SK-N-SH (cell line): ENCODE data around the gene MINK1. TPM values are rescaled to one million over a fixed set of nuclear protein-coding genes. Genes with fewer than 3 reads are reported as not detected.
A peak's percentile ranks its signal among the peaks of the same experiment; 100 is the strongest.

Experiments
- CTCF ChIA-PET: fragments of 300-600, 350-600 bp; formaldehyde crosslinking; extraction: SDS; loops from one replicate; lab custom pipeline; 2021; lab: Yijun Ruan, JAX
- POLR2A ChIA-PET: fragments of 350-600 bp; sonication (Branson Sonifier 250); formaldehyde crosslinking; extraction: SDS; loops from one replicate; lab custom pipeline; 2020; ENCODE audit warnings: antibody characterized with exemption, inconsistent platforms; lab: Yijun Ruan, JAX
- DNase-seq: peaks from one replicate; pipeline ENCODE4 v3.0.0; 2012
- H2AFZ ChIP-seq: fragments of 200-600 bp; sonication (generic); 2 replicates; pipeline ENCODE4 v1.8.1; 2016; ENCODE audit warnings: antibody characterized with exemption, mild to moderate bottlenecking, low read depth
- H3F3A ChIP-seq: fragments of 200-600 bp; sonication (generic); replicated peaks from 2 replicates; pipeline ENCODE3; 2016; ENCODE audit warnings: antibody characterized with exemption, mild to moderate bottlenecking; ENCODE audit not compliant: insufficient read depth
- H3K27ac ChIP-seq, 2 experiments: fragments of 200-500 bp in 1 of 2; fragments of 200-600 bp in 1 of 2; sonication (Bioruptor generic) in 1 of 2; sonication (generic), shearing (Covaris generic) in 1 of 2; 2 replicates each; pipeline versions ENCODE4 v1.5.1 to v1.6.1; 2014 to 2016; ENCODE audit warnings: low read depth in 2 of 2, inconsistent platforms in 1 of 2, low read length in 1 of 2, mild to moderate bottlenecking in 1 of 2, mixed read lengths in 1 of 2
- H3K27me3 ChIP-seq: fragments of 200-600 bp; sonication (generic), shearing (Covaris generic); 2 replicates; pipeline ENCODE4 v1.6.1; 2016; ENCODE audit warnings: mixed run types; ENCODE audit not compliant: insufficient read depth
- H3K36me3 ChIP-seq, 2 experiments: fragments of 200-500 bp in 1 of 2; fragments of 200-600 bp in 1 of 2; sonication (Bioruptor generic) in 1 of 2; sonication (generic) in 1 of 2; replicated peaks in 1 of 2; 2 replicates each; pipeline versions ENCODE3 to v1.5.1; 2014 to 2016; ENCODE audit warnings: low read length in 1 of 2, mild to moderate bottlenecking in 1 of 2; ENCODE audit not compliant: insufficient read depth in 2 of 2, control insufficient read depth in 1 of 2
- H3K4me1 ChIP-seq, 2 experiments: fragments of 200-500 bp in 1 of 2; fragments of 200-600 bp in 1 of 2; sonication (Bioruptor generic) in 1 of 2; sonication (generic), shearing (Covaris generic) in 1 of 2; 2 replicates each; pipeline versions ENCODE4 v1.5.1 to v1.6.1; 2014 to 2016; ENCODE audit warnings: low read depth in 1 of 2, low read length in 1 of 2, mixed run types in 1 of 2; ENCODE audit not compliant: insufficient read depth in 2 of 2, control insufficient read depth in 1 of 2
- H3K4me2 ChIP-seq: fragments of 200-600 bp; sonication (generic), shearing (Covaris generic); 2 replicates; pipeline ENCODE4 v1.6.1; 2017; ENCODE audit warnings: mixed run types
- H3K4me3 ChIP-seq, 2 experiments: fragments of 200-500 bp in 1 of 2; fragments of 200-600 bp in 1 of 2; sonication (Bioruptor generic) in 1 of 2; sonication (generic), shearing (Covaris generic) in 1 of 2; 2 replicates each; pipeline versions ENCODE4 v1.5.1 to v1.8.1; 2014 to 2016; ENCODE audit warnings: low read depth in 2 of 2, inconsistent platforms in 1 of 2, low read length in 1 of 2, mild to moderate bottlenecking in 1 of 2, mixed read lengths in 1 of 2, moderate library complexity in 1 of 2
- H3K79me2 ChIP-seq: fragments of 200-600 bp; sonication (generic); 2 replicates; pipeline ENCODE4 v1.8.1; 2017; ENCODE audit warnings: mild to moderate bottlenecking; ENCODE audit not compliant: insufficient read depth
- H3K9ac ChIP-seq: fragments of 200-600 bp; sonication (generic); 2 replicates; pipeline ENCODE4 v1.6.1; 2017; ENCODE audit warnings: mixed run types
- H3K9me2 ChIP-seq: fragments of 200-600 bp; sonication (generic); 2 replicates; pipeline ENCODE4 v1.6.1; 2017; ENCODE audit warnings: mixed run types
- H3K9me3 ChIP-seq: fragments of 200-600 bp; sonication (generic); 2 replicates; pipeline ENCODE4 v1.6.1; 2017; ENCODE audit warnings: mixed run types, mild to moderate bottlenecking, moderate library complexity
- H4K20me1 ChIP-seq: fragments of 200-600 bp; sonication (generic); 2 replicates; pipeline ENCODE4 v1.6.1; 2017; ENCODE audit warnings: mild to moderate bottlenecking, mixed run types; ENCODE audit not compliant: insufficient read depth
- CHD2 ChIP-seq: fragments of 150-350 bp; IDR thresholded peaks from 2 replicates; pipeline ENCODE4 v1.6.1; 2018; ENCODE audit warnings: low read length; ENCODE audit not compliant: partially characterized antibody
- CTCF ChIP-seq: fragments of 200-600 bp; sonication (generic); IDR thresholded peaks from 2 replicates; pipeline ENCODE4 v1.6.1; 2017; ENCODE audit warnings: antibody characterized with exemption, mild to moderate bottlenecking, moderate library complexity
- ELF1 ChIP-seq: IDR thresholded peaks from 2 replicates; pipeline ENCODE4 v1.4.0; 2012
- FOSL2 ChIP-seq: IDR thresholded peaks from 2 replicates; pipeline ENCODE4 v1.4.0; 2012; ENCODE audit warnings: low read depth, mild to moderate bottlenecking, moderate library complexity, borderline replicate concordance
- FOXJ3 ChIP-seq: sonication (generic); formaldehyde crosslinking; IDR thresholded peaks from 2 replicates; pipeline ENCODE4 v1.5.1; 2020; ENCODE audit warnings: mild to moderate bottlenecking, missing genetic modification reagents
- FOXM1 ChIP-seq: IDR thresholded peaks from 2 replicates; pipeline ENCODE4 v1.4.0; 2012; ENCODE audit warnings: low read depth, mild to moderate bottlenecking
- GABPA ChIP-seq: IDR thresholded peaks from 2 replicates; pipeline ENCODE4 v1.4.0; 2012; ENCODE audit warnings: low read depth, mild to moderate bottlenecking
- GATA2 ChIP-seq: sonication (generic); formaldehyde crosslinking; IDR thresholded peaks from 2 replicates; pipeline ENCODE4 v1.5.0; 2020; ENCODE audit warnings: mild to moderate bottlenecking, missing genetic modification reagents
- IRF3 ChIP-seq: fragments of 150-350 bp; IDR thresholded peaks from 2 replicates; pipeline ENCODE4 v1.6.1; 2016; ENCODE audit warnings: mild to moderate bottlenecking, low read depth, low read length
- JUND ChIP-seq: IDR thresholded peaks from 2 replicates; pipeline ENCODE4 v1.4.0; 2012
- MXI1 ChIP-seq: IDR thresholded peaks from 2 replicates; pipeline ENCODE4 v1.6.1; 2012; ENCODE audit warnings: mild to moderate bottlenecking, low read depth, low read length, improper control_type of control experiment
- NFIC ChIP-seq: IDR thresholded peaks from 2 replicates; pipeline ENCODE4 v1.4.0; 2012; ENCODE audit warnings: borderline replicate concordance
- NRF1 ChIP-seq: IDR thresholded peaks from 2 replicates; pipeline ENCODE4 v1.6.1; 2012; ENCODE audit warnings: low read depth, mild to moderate bottlenecking, low read length
- POLR2AphosphoS5 ChIP-seq: IDR thresholded peaks from 2 replicates; pipeline ENCODE4 v1.6.1; 2012; ENCODE audit warnings: low read depth, low read length
- RAD21 ChIP-seq: IDR thresholded peaks from 2 replicates; pipeline ENCODE4 v1.6.1; 2012; ENCODE audit warnings: mild to moderate bottlenecking, low read length
- RCOR1 ChIP-seq: fragments of 150-350 bp; IDR thresholded peaks from 2 replicates; pipeline ENCODE4 v1.6.1; 2017; ENCODE audit warnings: antibody characterized with exemption, low read length
- RFX5 ChIP-seq: IDR thresholded peaks from 2 replicates; pipeline ENCODE4 v1.6.1; 2012; ENCODE audit warnings: mild to moderate bottlenecking, improper control_type of control experiment, low read length
- RXRA ChIP-seq: IDR thresholded peaks from 2 replicates; pipeline ENCODE4 v1.4.0; 2012; ENCODE audit warnings: low read depth, mild to moderate bottlenecking, borderline replicate concordance
- TAF1 ChIP-seq: IDR thresholded peaks from 2 replicates; pipeline ENCODE4 v1.6.1; 2012; ENCODE audit warnings: low read depth, mild to moderate bottlenecking, low read length, moderate library complexity, borderline replicate concordance
- TCF12 ChIP-seq: IDR thresholded peaks from 2 replicates; pipeline ENCODE4 v1.4.0; 2012
- TEAD4 ChIP-seq: IDR thresholded peaks from 2 replicates; pipeline ENCODE4 v1.4.0; 2012; ENCODE audit warnings: mild to moderate bottlenecking, borderline replicate concordance; ENCODE audit not compliant: insufficient read depth
- YY1 ChIP-seq: IDR thresholded peaks from 2 replicates; pipeline ENCODE4 v1.4.0; 2012; ENCODE audit warnings: low read depth, mild to moderate bottlenecking
- WGBS: methylation state at CpG from one replicate; pipeline ENCODE4 v1.1.6; 2017; ENCODE audit warnings: low lambda C conversion rate; 5-methylcytosine and 5-hydroxymethylcytosine counted together
- polyA plus RNA-seq, 3 experiments: library from polyadenylated mRNA; depleted of rRNA; stranded (reverse); fragments of >200 nt; gene quantifications; 2 replicates each; pipeline ENCODE4 v1.2.3, GENCODE V29; 2012
- TF ChIP-seq, protein P1 (sequence below): IDR thresholded peaks from 2 replicates; pipeline ENCODE4; 2012
- TF ChIP-seq, protein P2 (sequence below): IDR thresholded peaks from 2 replicates; pipeline ENCODE4 v1.4.0; 2012; ENCODE audit warnings: low read depth, borderline replicate concordance
- TF ChIP-seq, protein P3 (sequence below): IDR thresholded peaks from 2 replicates; pipeline ENCODE4 v1.4.0; 2012; ENCODE audit warnings: low read depth
- TF ChIP-seq, protein P4 (sequence below): fragments of 150-350 bp; IDR thresholded peaks from 2 replicates; pipeline ENCODE4 v1.6.1; 2017; ENCODE audit warnings: antibody characterized with exemption, low read length, low read depth, borderline replicate concordance

The MINK1 gene
- polyA plus RNA-seq, 1 of the 3 experiments (the other 2 are of a cell fraction), result 64.7 TPM

DNA sequence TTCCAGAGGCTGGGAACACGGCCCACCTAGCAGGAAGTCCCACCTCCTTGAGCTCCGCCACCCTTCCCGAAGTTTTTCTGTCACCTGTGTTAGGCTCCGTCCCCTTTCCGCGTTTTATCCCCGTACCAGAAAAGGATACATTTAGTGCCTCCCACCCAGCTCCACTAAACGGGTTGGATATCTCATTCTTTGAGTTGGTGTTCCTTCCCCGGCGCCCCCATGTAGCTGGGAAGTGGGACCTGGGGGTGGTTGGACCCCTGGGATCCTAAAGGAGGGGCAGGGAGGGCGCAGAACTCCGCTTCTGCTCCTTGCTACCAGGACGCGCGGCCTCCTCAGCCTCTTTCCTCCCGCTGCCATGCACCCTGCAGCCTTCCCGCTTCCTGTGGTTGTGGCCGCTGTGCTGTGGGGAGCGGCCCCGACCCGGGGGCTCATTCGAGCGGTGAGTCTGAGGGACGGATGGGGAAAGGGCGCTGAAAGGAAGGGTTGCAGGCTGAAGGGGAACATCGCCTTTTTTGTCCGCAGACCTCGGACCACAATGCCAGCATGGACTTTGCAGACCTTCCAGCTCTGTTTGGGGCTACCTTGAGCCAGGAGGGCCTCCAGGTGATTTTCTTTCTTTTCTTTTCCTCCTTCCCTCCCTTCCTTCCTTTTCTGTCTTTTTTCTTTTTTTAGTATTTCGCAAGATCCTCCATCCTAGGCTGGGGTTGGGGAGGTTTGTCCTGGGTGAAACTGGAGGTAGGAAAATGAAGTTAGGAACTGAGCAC, 107.6 kb downstream of the MINK1 start:
- H3K27ac ChIP-seq, result peak overlapping the region; percentile 94 to 98
- H3K79me2 ChIP-seq, result peaks cover 70% of the 10 kb centered on the region
- no peaks in the 10 kb centered on the region for H3K27me3 ChIP-seq
- H3K9me3 ChIP-seq, result no peaks in the 10 kb centered on the region
- peak overlapping the region; percentile 80 to 86 for H3K4me3 ChIP-seq
- POLR2A ChIA-PET, result interaction anchor here (0.8 to 2.0 kb wide), 4 partner anchors 11 to 40 kb away, joined by 3 to 35 read pairs (median 17); partner anchors contain the start of genes ENO3 and SPAG7
- peak overlapping the region; percentile 97 for H3K4me2 ChIP-seq
- peaks cover 22 to 34% of the 10 kb centered on the region in 2 experiments for H3K4me1 ChIP-seq
- H4K20me1 ChIP-seq, result peaks cover 27% of the 10 kb centered on the region
- peak; percentile 85 for DNase-seq
- H3F3A ChIP-seq, result peaks cover 49% of the 10 kb centered on the region
- H2AFZ ChIP-seq, result peak overlapping the region; percentile 74
- WGBS, result under 1% methylated on average over 27 of the region's 29 CpGs
- peak overlapping the region; percentile 83 for H3K9ac ChIP-seq
- CTCF ChIA-PET, result interaction anchor here (1.0 to 3.9 kb wide), 7 partner anchors 8 to 121 kb away, joined by 3 to 29 read pairs (median 3); partner anchors contain the start of genes CHRNE, PFN1 and SPAG7
- H3K9me2 ChIP-seq, result no peaks in the 10 kb centered on the region
- H3K36me3 ChIP-seq, result peaks cover 30 to 43% of the 10 kb centered on the region in 2 experiments
- TF ChIP-seq CTCF (no peak), GATA2 (CRISPR knock-in tag) (no peak), JUND (no peak; the same call in 1 of the 2 replicates), IRF3 (no peak), FOXM1 (no peak), MXI1 (peak; percentile 60), TAF1 (peak; percentile 9), FOSL2 (no peak), CHD2 (no peak), NRF1 (no peak), GABPA (peak; percentile 89), YY1 (no peak), NFIC (no peak), RCOR1 (no peak), RAD21 (no peak), FOXJ3 (CRISPR knock-in tag) (no peak), ELF1 (peak; percentile 60), RFX5 (no peak), RXRA (no peak), TCF12 (no peak), TEAD4 (no peak), POLR2AphosphoS5 (peak; percentile 44; the same call in 1 of the 2 replicates)
- TF ChIP-seq, protein P1, sequence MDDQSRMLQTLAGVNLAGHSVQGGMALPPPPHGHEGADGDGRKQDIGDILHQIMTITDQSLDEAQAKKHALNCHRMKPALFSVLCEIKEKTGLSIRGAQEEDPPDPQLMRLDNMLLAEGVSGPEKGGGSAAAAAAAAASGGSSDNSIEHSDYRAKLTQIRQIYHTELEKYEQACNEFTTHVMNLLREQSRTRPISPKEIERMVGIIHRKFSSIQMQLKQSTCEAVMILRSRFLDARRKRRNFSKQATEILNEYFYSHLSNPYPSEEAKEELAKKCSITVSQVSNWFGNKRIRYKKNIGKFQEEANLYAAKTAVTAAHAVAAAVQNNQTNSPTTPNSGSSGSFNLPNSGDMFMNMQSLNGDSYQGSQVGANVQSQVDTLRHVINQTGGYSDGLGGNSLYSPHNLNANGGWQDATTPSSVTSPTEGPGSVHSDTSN, result no peak
- TF ChIP-seq, protein P2, sequence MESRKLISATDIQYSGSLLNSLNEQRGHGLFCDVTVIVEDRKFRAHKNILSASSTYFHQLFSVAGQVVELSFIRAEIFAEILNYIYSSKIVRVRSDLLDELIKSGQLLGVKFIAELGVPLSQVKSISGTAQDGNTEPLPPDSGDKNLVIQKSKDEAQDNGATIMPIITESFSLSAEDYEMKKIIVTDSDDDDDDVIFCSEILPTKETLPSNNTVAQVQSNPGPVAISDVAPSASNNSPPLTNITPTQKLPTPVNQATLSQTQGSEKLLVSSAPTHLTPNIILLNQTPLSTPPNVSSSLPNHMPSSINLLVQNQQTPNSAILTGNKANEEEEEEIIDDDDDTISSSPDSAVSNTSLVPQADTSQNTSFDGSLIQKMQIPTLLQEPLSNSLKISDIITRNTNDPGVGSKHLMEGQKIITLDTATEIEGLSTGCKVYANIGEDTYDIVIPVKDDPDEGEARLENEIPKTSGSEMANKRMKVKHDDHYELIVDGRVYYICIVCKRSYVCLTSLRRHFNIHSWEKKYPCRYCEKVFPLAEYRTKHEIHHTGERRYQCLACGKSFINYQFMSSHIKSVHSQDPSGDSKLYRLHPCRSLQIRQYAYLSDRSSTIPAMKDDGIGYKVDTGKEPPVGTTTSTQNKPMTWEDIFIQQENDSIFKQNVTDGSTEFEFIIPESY, result no peak
- TF ChIP-seq, protein P3, sequence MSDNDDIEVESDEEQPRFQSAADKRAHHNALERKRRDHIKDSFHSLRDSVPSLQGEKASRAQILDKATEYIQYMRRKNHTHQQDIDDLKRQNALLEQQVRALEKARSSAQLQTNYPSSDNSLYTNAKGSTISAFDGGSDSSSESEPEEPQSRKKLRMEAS, result peak; percentile 41; the same call in 1 of the 2 replicates
- TF ChIP-seq, protein P4, sequence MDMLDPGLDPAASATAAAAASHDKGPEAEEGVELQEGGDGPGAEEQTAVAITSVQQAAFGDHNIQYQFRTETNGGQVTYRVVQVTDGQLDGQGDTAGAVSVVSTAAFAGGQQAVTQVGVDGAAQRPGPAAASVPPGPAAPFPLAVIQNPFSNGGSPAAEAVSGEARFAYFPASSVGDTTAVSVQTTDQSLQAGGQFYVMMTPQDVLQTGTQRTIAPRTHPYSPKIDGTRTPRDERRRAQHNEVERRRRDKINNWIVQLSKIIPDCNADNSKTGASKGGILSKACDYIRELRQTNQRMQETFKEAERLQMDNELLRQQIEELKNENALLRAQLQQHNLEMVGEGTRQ, result no peak
